HG02610 (cell line): ENCODE data around the gene TCF7L1.
"Not testable (repeated sequence)": the region's sequence is repeated elsewhere in the genome, so short reads cannot be mapped to it uniquely, and the experiment has no call there.

Experiments used
- ATAC-seq: cut with Tn5 transposase; IDR thresholded peaks from one replicate; pipeline ENCODE4 v1.9.1; 2021; ENCODE audit warnings: mild to moderate bottlenecking, moderate library complexity; ENCODE audit not compliant: unreplicated experiment

TCF7L1 gene, protein sequence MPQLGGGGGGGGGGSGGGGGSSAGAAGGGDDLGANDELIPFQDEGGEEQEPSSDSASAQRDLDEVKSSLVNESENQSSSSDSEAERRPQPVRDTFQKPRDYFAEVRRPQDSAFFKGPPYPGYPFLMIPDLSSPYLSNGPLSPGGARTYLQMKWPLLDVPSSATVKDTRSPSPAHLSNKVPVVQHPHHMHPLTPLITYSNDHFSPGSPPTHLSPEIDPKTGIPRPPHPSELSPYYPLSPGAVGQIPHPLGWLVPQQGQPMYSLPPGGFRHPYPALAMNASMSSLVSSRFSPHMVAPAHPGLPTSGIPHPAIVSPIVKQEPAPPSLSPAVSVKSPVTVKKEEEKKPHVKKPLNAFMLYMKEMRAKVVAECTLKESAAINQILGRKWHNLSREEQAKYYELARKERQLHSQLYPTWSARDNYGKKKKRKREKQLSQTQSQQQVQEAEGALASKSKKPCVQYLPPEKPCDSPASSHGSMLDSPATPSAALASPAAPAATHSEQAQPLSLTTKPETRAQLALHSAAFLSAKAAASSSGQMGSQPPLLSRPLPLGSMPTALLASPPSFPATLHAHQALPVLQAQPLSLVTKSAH

DNA sequence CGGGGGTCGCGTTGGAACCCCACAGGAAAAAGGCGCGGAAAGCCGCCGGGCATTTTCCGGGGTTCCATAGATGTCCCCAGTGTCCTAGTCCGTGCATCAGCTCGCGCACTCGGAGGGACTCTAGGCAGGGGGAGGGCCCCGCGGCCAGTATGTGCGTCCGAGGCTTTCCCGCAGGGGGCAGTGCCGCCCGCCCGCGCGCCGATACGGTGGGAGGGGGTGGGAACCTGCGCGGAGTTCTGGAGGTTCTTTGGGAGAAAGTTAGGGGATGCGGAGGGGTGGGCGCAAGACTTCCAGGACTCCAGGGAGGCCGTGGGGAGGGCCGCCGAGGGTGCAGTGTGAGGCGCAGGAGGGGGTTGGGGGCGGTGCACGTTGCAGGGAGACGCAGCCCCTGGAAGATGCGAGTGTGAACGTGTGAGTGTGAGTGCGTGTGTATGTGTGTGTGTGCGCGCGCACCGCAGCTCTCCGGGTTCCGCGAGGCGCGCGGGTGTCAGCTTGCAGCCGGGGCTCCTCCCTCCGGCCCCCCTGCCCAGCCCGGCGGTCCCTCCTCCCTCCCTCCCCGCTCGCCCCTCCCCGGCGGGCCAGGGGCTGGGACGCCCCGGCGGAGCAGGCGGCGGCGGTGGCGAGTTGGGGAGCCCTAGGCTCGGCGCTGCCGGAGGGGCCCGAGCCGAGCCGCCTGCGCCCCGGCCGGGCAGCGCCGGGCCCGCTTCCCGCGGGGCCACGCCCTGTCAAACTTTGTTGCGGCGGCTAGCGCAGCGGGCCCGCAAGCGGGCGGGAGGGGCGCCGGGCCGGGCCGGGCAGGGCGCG is at the start of gene TCF7L1:
Gene TCF7L1 (plus strand): TSS at position 559 of the 804 bp plus-strand sequence. CDS start 293 bp downstream, outside the sequence.
- ATAC-seq, result no peak

- ATAC-seq, result no peak
Observed at GRCh38 chr2:85085563-85085962, 47.6 kb upstream of the TCF7L1 start.

- ATAC-seq, result no peak
Observed at GRCh38 chr2:85087541-85087940, 45.7 kb upstream of the TCF7L1 start.

- no peak for ATAC-seq
Observed at GRCh38 chr2:85088921-85089320, 44.3 kb upstream of the TCF7L1 start.

- no peak for ATAC-seq
Observed at GRCh38 chr2:85089585-85089984, 43.6 kb upstream of the TCF7L1 start.

GRCh38 chr2:85091838-85092237 is 41.4 kb upstream of the TCF7L1 start:
- ATAC-seq, result no peak

DNA sequence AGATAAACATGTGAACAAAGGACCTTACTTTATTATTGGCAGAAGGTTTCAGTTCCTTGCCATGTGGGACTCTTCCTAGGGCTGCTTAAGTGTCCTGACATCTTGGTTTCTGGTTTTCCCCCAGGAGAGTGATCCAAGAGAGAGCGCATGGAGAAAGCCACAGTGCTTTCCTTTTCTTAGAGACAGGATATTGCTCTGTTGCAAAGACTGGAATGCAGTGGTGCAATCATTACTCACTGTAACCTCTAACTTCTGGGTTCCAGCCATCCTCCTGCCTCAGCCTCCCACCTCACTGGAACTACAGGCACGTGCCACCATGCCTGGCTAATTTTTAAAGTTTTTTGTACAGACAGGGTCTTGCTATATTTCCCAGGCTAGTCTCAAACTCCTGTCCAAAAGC is 38.1 kb upstream of the TCF7L1 start:
- no peak for ATAC-seq

DNA sequence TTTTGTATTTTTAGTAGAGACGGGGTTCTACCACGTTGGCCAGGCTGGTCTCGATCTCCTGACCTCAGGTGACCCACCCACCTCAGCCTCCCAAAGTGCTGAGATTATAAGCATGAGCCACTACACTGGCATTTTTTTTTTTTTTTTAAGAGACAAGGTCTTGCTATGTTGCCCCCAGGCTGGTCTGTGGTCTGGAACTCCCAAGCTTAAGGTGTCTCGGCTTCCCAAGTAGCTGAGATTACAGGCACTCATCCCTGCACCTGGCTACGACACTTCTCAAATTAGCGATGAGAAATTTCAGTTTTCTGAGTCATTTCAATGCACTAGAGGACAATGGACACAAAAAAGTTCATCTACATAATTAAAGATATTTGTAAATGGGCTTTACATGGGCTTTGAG is 36.6 kb upstream of the TCF7L1 start:
- no peak for ATAC-seq

DNA sequence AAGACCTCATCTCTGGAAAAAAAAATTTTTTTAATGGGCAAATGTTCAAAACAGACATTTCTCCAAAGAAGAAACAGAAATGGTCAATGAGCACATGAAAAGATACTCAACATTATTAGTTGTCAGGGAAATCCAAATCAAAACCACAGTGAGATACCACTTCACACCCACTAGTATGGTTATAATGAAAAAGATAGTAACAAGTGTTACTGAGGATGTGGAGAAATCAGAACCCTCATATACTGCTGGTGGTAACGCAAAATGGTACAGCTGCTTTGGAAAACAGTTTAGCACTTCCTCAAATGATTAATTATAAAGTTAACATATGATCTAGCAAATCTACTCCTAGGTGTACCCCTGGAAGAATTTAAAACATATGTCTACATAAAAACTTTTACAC is 29.0 kb upstream of the TCF7L1 start:
- ATAC-seq, result no peak

GRCh38 chr2:85106489-85107180 is 26.6 kb upstream of the TCF7L1 start:
- ATAC-seq, result no peak

DNA sequence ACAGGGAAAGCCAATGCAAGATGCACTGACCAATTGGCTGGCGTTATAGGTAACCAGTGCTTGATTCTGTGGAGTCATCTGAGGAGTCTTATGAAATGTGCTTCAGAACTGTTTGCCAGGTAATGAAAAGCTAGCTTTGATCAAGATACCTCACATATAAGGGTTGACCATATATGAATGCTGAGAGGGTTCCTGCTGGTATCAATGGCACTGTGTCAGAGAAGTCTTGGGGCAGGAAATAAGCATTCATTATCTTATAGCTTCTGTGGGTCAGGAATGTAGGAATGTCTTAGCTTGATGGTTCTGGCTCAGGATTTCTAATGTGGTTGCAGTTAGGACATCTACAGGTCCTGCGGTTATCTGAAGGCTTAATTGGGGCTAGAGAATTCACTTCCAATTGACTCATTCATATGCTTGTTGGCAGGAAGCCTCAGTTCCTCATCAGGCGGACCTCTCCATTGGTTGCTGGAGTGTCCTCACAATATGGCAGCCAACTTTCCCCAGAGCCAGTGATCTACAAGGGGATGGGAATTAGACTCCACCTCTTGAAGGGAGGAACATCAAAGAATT is 22.1 kb upstream of the TCF7L1 start:
- ATAC-seq, result no peak

DNA sequence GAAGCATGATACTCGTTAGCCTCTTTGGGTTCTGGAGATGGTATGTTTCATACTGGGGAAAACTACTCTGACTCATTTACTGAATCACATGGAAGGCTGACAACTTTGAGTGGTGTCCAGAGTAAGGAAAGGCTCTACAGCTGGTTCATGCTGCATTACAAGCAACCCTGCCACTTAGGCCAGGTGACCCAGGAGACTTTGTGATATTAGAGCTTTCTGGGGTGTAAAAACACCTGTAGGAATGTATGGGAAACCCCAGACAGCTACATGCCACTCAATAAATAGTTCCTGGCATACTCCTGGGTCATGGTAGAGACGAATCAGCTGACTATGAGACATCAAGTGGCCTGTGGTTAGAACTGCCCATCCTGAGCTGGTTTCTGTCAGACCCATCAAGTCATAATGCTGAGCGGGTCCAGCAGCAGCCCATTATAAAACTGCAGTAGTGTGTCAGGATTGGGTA is 21.3 kb upstream of the TCF7L1 start:
- ATAC-seq, result no peak

DNA sequence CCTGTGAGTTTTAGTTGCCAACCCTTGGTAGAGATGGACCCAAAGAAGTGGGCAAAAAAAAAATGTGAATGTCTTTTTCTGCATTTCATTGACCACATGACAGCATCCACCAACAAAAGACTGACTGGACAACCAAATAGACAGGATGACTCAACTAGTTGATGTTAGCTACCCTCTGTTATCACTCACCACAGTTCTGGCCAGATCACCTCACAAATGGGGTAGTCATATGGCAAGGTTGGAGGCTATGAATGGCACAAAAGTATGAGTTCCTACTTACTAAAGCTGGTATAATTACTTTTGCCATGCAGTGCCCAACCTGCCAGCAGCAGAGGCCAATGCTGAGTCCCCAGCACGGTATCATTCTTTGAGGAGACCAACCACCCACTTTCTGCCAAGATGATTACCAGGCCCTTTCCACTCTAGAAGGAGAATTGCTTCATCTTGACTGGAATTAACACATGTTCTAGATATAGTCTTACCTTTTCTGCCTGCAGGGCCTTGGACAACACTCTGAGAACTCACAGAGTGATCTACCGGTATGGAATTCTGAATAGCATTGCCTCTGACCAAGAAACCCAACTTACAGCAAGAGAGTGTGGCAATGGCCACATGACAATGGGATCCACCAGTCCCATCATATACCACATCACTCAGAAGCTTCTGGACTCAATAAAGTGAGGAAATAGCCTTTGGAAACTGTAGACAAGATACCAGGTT is 20.1 kb upstream of the TCF7L1 start:
- ATAC-seq, result no peak

- no peak for ATAC-seq
Observed at GRCh38 chr2:85114586-85115330, 18.4 kb upstream of the TCF7L1 start.

DNA sequence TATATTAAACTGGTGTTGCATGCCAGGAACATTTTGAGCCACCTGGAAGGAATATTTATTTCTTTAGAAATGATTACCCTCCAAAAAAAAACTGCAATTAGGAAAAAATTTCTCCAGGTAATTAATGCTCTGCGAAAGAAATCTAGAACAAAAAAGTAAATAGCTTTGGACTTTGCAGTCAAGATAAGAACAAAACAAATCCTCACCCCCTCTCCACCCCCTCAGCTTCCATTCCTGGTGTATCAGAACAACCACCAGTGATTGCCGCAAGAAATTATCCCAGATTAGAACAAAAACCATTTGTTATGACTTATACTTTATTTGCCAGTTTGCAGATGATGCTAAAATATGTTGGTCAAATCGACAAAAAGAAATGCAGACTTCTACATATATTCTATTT is 17.0 kb upstream of the TCF7L1 start:
- ATAC-seq, result no peak

- ATAC-seq, result no peak
Observed at GRCh38 chr2:85119900-85120299, 13.3 kb upstream of the TCF7L1 start.

DNA sequence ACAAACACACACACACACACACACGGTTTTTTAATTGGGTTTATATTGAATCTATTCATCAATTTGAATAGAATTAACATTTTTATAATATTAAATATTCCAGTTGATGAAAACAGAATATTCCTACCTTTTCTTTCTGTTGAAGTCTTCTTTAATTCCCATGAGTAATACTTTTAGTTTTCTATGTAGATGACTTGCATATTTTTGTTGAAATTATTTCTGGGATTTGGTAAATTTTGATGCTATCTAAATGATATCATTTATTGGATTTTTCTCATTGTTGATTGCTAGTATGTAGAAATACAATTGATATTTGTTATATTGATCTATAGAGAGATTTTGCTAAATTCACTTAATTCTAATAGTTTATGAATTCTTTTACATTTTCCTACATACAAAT is 12.8 kb upstream of the TCF7L1 start:
- no peak for ATAC-seq

DNA sequence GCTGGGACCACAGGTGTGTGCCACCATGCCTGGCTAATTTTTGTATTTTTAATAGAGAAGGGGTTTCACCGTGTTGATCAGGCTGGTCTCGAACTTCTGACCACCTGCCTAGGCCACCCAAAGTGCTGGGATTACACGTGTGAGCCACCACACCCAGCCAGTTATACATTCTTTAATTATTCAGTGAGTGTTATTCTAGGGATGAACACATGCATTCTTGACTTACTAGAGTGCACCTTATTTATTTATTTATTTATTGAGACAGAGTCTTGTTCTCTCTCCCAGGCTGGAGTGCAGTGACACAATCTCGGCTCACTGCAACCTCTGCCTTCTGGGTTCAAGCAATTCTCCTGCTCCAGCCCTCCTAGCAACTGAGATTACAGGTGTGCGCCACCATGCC is 6.7 kb upstream of the TCF7L1 start:
- not testable (repeated sequence) for ATAC-seq

DNA sequence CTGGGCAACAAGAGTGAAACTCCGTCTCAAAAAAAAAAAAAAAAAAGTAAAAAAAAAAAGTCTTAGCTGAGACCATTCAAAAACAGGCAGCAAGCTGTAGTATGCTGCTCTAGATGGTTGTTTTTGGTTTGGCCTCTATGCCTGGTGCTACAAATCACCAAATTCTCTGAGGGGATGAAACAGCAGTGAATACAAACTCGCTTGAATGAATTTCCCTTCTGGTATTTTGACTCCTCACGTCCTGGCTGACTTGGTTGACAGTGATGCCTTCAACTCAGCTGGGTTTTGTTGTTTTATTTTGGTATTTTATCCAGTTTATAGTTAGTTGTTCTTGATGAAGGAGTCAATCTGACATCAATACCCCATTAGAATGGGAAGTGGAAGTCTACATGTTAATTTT is 3.3 kb upstream of the TCF7L1 start:
- no peak for ATAC-seq
